ENCODE results near the gene ZBED2.

The ZBED2 gene

DNA sequence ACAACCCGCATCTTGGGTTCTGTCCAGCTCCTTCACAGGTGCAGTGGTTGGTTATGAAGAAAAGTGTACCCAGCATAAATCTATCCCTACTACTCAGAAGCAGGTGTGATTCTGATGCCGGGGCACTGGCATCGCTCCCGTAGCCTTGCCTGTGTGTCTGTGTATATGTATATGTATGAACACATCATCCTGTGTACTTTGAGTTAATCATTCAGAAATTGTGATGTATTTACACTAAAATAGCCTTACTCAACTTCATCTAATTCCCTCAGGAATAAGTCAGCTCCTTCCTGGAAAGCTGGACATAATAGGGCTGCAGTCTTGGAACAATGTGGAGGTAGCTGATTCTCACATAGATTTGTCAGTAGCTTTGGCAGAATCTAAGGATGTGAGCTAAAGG lies 6.7 kb upstream of the ZBED2 start:
- no peak for DNase-seq

- DNase-seq, result no peak
Measured at GRCh38 chr3:111598552-111598951, 3.4 kb upstream of the ZBED2 start.

- no peak for DNase-seq
Measured at GRCh38 chr3:111598139-111598538, 3.0 kb upstream of the ZBED2 start.

DNA sequence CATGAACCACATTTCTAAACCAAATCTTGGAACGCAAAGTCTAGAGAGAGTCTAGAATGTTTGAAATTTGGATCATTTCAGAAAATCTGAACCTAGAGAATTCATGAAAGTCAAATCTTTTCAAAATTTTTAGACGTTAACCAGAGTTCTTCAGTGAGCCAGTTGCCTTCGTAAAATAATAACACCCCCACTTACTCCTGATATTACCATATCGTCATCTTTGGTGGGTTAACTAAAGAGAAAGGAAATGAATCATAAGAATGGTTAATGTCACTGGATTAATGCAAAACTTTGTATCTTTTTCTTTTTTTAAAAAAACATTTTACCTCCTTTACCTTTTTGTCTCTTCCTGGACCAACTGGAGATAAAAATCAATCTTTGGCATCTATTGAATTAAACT lies 1.2 kb upstream of the ZBED2 start:
- no peak for DNase-seq

- no peak for DNase-seq
Measured at GRCh38 chr3:111594781-111595180, 365 bp downstream of the ZBED2 start.

- no peak for DNase-seq
Measured at GRCh38 chr3:111594205-111594604, 941 bp downstream of the ZBED2 start.

DNA sequence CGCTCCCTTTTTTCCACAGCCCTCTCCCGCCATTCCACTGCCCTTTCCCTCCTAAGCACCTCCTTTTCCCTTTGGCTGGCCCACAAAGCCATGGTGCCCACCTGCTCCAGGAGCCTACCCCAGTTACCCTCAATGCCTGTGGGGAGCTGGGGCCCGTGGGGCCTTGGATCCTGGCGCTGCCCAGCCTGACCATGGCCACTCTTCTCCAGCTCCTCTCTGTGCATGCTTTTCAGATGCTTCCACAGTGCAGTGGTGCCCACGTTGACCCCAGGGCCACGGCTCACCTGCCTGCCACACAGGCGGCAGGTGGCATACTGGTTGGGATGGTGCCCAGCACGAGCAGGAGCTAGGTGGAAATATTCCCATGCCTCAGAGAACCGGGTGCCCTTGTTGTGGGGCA lies 1.5 kb downstream of the ZBED2 start:
- DNase-seq, result no peak

DNA sequence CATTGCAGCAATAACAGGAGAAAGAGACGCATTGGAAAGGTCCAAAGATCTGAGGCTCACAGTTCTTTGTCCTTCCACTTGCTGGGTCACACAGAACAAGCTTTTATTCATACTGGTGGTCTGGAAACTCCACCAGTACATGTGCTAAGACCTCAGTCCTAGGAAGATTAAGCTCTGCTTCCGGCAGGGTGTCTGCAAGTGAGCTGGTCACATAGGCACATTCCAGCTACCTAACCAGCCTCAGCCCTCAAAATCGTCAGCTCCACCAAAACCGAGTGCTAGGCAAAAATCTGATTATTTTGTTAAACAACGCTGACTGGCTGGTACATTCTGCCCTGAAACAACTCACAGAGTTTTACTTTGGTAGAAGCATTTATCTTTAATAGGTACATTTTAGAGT lies 2.2 kb downstream of the ZBED2 start:
- no peak for DNase-seq

GRCh38 chr3:111592143-111592542 lies 3.0 kb downstream of the ZBED2 start:
- DNase-seq, result no peak

GRCh38 chr3:111591555-111591954 lies 3.6 kb downstream of the ZBED2 start:
- no peak for DNase-seq

DNA sequence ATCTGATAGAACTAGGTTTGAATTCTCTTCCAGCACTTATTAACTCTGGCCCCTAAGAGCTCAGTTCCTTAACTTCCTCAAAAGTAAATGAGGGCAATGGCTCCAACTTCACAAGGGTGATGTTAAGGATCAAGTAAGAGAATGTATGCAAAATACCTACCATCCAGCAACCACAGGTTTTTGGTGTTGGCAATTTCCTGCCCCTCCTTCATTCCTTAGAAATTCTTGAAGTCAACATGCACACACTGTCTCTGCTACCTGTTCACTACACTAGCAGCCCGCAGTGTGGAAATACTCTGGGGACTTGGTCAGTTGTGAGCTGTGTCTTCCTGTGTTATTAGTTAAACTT lies 5.0 kb downstream of the ZBED2 start:
- DNase-seq, result no peak

- DNase-seq, result no peak
Measured at GRCh38 chr3:111589303-111590142, 5.6 kb downstream of the ZBED2 start.

GRCh38 chr3:111588527-111588926 lies 6.6 kb downstream of the ZBED2 start:
- no peak for DNase-seq

DNA sequence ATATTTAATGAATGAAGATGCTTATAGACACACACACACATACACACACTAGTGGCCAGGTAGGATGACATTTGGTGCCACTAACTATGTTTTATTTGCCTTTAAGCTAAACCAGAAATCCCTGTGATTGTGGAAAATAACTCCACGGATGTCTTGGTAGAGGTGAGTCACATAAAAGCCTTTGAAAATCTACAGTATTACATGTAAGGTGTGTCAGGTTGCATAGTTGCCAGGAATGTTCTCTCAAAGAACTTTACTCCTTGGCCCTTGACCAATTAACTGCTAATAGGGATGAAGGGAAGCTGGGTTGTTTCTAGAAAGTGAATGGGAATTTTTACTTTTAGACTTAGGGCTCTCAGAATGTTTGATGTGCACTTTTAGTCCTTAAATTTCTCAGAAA lies 9.9 kb downstream of the ZBED2 start:
- DNase-seq, result no peak

GRCh38 chr3:111584744-111585143 lies 10.4 kb downstream of the ZBED2 start:
- DNase-seq, result no peak

DNA sequence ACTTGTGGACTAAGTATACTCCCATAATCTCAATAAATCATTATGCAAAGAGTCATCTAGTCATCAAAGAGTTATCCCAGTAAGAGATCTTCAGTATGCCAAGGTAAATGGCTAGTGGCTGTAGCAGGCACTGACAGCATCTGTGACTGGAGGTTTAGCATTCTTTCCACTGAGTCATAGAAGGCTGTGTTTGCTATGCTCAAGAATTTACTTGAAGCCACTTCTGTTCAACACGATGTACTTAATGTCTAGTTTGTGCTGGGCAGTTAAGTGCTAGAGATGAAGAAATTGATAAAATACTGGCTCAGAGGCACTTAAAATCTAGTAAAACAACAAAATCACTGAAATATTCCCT lies 13.0 kb downstream of the ZBED2 start:
- DNase-seq, result no peak

DNA sequence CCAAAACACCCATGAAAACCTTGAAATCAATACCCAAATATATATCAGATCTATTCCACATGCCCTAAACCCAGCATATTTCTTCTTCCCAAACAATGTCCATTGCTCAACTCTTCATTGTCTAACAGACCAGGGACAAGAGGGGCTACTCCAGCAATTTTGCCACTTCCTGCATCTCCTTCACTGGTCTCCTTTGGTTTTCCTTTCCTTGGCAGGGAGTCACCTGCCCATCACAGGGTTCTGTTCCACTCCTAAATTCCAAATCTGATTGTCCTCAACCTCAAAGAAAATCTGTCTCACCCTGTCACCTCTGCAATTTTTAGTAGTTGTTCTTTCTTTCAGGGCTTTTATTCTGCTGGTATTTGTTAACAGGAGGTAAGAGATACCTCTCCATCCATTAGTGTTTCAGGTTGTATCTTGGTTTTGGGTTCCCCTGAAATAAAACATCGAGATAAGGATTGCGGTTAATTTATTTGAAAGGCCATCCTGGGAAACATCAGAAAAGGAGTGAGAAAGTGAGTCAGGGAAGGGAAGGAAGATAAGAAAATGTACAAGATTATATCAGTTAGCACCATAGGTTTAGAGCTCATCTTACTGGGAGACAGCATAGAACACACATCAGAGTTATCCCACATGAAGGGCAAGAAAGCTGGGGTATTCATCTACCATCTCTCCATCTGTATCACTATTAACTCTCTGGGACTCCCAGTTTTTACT lies 13.6 kb downstream of the ZBED2 start:
- DNase-seq, result no peak

GRCh38 chr3:111579495-111579894 lies 15.7 kb downstream of the ZBED2 start:
- no peak for DNase-seq

DNA sequence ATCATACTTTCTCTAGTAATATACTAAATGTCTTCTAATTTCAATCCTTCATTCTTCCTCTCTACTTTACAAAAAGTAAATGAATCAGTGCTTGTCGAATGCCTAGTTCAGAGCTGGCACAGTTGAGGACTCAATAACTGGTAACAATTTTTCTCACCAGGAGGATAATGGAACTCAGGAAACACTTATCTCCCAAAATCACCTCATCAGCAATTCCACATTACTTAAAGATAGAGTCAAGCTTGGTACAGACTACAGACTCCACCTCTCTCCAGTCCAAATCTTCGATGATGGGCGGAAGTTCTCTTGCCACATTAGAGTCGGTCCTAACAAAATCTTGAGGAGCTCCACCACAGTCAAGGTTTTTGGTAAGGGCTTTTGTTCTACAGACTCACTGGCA lies 16.3 kb downstream of the ZBED2 start:
- no peak for DNase-seq

GRCh38 chr3:111577798-111578685 lies 17.1 kb downstream of the ZBED2 start:
- peak; percentile 67 to 73 for DNase-seq

GRCh38 chr3:111577113-111577512 lies 18.0 kb downstream of the ZBED2 start:
- DNase-seq, result no peak

GRCh38 chr3:111571907-111572460 lies 23.2 kb downstream of the ZBED2 start:
- no peak for DNase-seq

GRCh38 chr3:111571282-111571681 lies 23.9 kb downstream of the ZBED2 start:
- no peak for DNase-seq
